ENCODE measurements around the gene DEUP1. TPM values are rescaled to one million over a fixed set of nuclear protein-coding genes. Genes with fewer than 3 reads are reported as not detected.

Gene DEUP1
- total RNA-seq, 6 donors from 2014 or later: 1.0 to 3.1 TPM; not detected in 4

DNA sequence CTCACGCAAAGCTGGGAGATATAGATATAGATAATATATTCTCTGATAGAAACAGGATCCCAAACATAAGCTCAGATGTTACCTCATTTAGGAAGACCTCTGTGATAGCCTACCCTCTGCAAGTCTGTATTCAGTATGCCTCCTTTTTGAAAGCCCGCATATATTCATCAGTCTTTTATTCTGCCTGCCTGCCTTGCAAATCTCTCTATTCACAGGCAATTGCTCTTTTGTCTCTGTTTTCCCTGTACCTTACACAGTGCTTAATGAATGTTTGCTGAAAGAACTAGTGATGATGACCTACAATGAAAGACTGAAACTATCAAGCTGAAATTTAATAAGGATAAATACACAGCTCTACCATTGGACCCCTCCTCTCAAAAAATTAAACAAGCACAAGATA lies 18.4 kb downstream of the DEUP1 start:
- Histone ChIP-seq H3K4me1 (no peaks in the 10 kb centered on the region), H3K27me3 (no peaks in the 10 kb centered on the region), H3K9me3 (no peaks in the 10 kb centered on the region), H3K4me3 (no peak overlapping the region), H3K36me3 (no peaks in the 10 kb centered on the region), H3K27ac (no peak overlapping the region)
- ATAC-seq (ENCODE audit: low FRiP score in 2 of 2) (no peak), DNase-seq (no peak)
- TF ChIP-seq POLR2A (IDR thresholded peaks at IDR 0.05): no peak
- no peak for TF ChIP-seq POLR2AphosphoS5 (IDR thresholded peaks at IDR 0.05)
- TF ChIP-seq, protein P1, sequence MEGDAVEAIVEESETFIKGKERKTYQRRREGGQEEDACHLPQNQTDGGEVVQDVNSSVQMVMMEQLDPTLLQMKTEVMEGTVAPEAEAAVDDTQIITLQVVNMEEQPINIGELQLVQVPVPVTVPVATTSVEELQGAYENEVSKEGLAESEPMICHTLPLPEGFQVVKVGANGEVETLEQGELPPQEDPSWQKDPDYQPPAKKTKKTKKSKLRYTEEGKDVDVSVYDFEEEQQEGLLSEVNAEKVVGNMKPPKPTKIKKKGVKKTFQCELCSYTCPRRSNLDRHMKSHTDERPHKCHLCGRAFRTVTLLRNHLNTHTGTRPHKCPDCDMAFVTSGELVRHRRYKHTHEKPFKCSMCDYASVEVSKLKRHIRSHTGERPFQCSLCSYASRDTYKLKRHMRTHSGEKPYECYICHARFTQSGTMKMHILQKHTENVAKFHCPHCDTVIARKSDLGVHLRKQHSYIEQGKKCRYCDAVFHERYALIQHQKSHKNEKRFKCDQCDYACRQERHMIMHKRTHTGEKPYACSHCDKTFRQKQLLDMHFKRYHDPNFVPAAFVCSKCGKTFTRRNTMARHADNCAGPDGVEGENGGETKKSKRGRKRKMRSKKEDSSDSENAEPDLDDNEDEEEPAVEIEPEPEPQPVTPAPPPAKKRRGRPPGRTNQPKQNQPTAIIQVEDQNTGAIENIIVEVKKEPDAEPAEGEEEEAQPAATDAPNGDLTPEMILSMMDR (IDR thresholded peaks at IDR 0.05): no peak
- TF ChIP-seq EP300 (IDR thresholded peaks at IDR 0.05): no peak
- 94 to 96% methylated on average over 2 of the region's 2 CpGs for WGBS, 2 donors

- DNase-seq (no peak), ATAC-seq (ENCODE audit: low FRiP score in 2 of 2) (no peak)
- TF ChIP-seq POLR2A (IDR thresholded peaks at IDR 0.05): no peak
- TF ChIP-seq POLR2AphosphoS5 (IDR thresholded peaks at IDR 0.05): no peak
- TF ChIP-seq EP300 (IDR thresholded peaks at IDR 0.05): no peak
- TF ChIP-seq, protein P1 (IDR thresholded peaks at IDR 0.05): no peak
- H3K9me3 ChIP-seq: no peaks in the 10 kb centered on the region
- H3K27ac ChIP-seq: no peak overlapping the region
- no peaks in the 10 kb centered on the region for H3K36me3 ChIP-seq
- H3K27me3 ChIP-seq: no peaks in the 10 kb centered on the region
- H3K4me1 ChIP-seq: no peaks in the 10 kb centered on the region
- WGBS, 2 donors: 92 to 97% methylated on average over 6 of the region's 6 CpGs
- H3K4me3 ChIP-seq: no peak overlapping the region
Observed at GRCh38 chr11:93350835-93351234, 20.3 kb downstream of the DEUP1 start.

GRCh38 chr11:93359396-93359795 lies 28.9 kb downstream of the DEUP1 start:
- TF ChIP-seq EP300 (IDR thresholded peaks at IDR 0.05) (no peak), POLR2AphosphoS5 (IDR thresholded peaks at IDR 0.05) (no peak), POLR2A (IDR thresholded peaks at IDR 0.05) (no peak)
- TF ChIP-seq, protein P1 (IDR thresholded peaks at IDR 0.05): no peak
- H3K27me3 ChIP-seq: no peaks in the 10 kb centered on the region
- 74 to 78% methylated on average over 1 of the region's 1 CpG for WGBS, 2 donors

GRCh38 chr11:93361435-93361834 lies 30.9 kb downstream of the DEUP1 start:
- ATAC-seq (ENCODE audit: low FRiP score in 2 of 2) (no peak), DNase-seq (no peak)
- no peak overlapping the region for H3K27ac ChIP-seq
- H3K9me3 ChIP-seq: no peaks in the 10 kb centered on the region
- no peaks in the 10 kb centered on the region for H3K36me3 ChIP-seq
- no peak for TF ChIP-seq POLR2A (IDR thresholded peaks at IDR 0.05)
- no peak for TF ChIP-seq EP300 (IDR thresholded peaks at IDR 0.05)
- TF ChIP-seq POLR2AphosphoS5 (IDR thresholded peaks at IDR 0.05): no peak
- TF ChIP-seq, protein P1 (IDR thresholded peaks at IDR 0.05): no peak
- H3K4me1 ChIP-seq: no peaks in the 10 kb centered on the region
- H3K4me3 ChIP-seq: no peak overlapping the region
- no peaks in the 10 kb centered on the region for H3K27me3 ChIP-seq

More at GRCh38 chr11:93359396-93359795, 28.9 kb downstream of the DEUP1 start:
- Histone ChIP-seq H3K4me3 (no peak overlapping the region), H3K27ac (no peak overlapping the region), H3K9me3 (no peaks in the 10 kb centered on the region), H3K4me1 (no peaks in the 10 kb centered on the region), H3K36me3 (no peaks in the 10 kb centered on the region)
- no peak for ATAC-seq (ENCODE audit: low FRiP score in 2 of 2)
- no peak for DNase-seq

DNA sequence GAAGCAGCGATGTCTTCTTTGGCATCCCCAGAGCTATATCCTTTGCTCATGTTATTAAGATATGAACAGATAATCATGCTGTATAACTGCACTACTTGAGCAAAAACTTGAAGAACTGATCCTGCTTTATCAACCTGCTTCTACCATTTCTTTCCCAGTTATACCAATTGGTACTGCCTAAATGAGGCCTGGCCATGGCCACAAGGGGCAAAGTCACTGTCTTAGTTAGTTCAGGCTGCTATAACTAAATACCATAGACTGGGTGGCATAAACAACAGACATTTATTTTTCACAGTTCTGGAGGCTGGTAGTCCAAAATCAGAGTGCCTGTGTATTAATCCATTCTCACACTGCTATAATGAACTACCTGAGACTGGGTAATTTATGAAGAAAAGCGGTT lies 37.5 kb downstream of the DEUP1 start:
- no peaks in the 10 kb centered on the region for H3K27me3 ChIP-seq
- H3K4me3 ChIP-seq: no peak overlapping the region
- TF ChIP-seq POLR2AphosphoS5 (IDR thresholded peaks at IDR 0.05) (no peak), POLR2A (IDR thresholded peaks at IDR 0.05) (no peak), EP300 (IDR thresholded peaks at IDR 0.05) (no peak)
- TF ChIP-seq, protein P1 (IDR thresholded peaks at IDR 0.05): no peak
- H3K27ac ChIP-seq: no peak overlapping the region
- DNase-seq (no peak), ATAC-seq (ENCODE audit: low FRiP score in 2 of 2) (no peak)
- H3K9me3 ChIP-seq: no peaks in the 10 kb centered on the region
- WGBS, 2 donors: 85 to 89% methylated on average over 2 of the region's 2 CpGs
- no peaks in the 10 kb centered on the region for H3K36me3 ChIP-seq
- no peaks in the 10 kb centered on the region for H3K4me1 ChIP-seq
